Astrocyte (in vitro differentiated cells and primary cell): ENCODE measurements around the gene LYST.

Experiments
- EZH2 ChIP-seq: IDR thresholded peaks from 2 replicates; pipeline ENCODE4 v1.6.1; 2012; ENCODE audit warnings: mild to moderate bottlenecking, low read length, inconsistent platforms; ENCODE audit not compliant: insufficient read depth
- TF ChIP-seq, protein P1 (sequence below): IDR thresholded peaks from 2 replicates; pipeline ENCODE4 v1.5.1; 2011; ENCODE audit warnings: low read depth, mild to moderate bottlenecking, inconsistent platforms, low read length, moderate library complexity; ENCODE audit not compliant: insufficient read depth

DNA sequence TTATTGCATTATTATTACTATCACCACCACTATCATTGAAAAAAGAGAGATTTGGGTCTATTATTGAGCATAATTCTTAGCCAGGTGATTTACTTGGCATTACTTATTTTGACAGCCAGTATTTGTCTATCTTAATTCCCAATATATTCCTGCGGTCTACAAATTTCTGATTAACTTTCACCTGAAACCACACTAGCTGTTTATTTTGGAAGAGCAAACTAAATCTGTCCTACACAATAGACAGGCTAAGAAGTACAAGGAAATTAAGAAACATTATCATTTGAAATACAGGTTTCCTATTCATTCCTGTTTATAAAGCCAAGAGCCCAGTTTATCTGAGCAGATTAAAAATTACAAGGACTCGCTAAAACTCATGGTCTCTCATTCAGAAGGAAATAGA lies 6.9 kb upstream of the LYST start:
- TF ChIP-seq, protein P1, sequence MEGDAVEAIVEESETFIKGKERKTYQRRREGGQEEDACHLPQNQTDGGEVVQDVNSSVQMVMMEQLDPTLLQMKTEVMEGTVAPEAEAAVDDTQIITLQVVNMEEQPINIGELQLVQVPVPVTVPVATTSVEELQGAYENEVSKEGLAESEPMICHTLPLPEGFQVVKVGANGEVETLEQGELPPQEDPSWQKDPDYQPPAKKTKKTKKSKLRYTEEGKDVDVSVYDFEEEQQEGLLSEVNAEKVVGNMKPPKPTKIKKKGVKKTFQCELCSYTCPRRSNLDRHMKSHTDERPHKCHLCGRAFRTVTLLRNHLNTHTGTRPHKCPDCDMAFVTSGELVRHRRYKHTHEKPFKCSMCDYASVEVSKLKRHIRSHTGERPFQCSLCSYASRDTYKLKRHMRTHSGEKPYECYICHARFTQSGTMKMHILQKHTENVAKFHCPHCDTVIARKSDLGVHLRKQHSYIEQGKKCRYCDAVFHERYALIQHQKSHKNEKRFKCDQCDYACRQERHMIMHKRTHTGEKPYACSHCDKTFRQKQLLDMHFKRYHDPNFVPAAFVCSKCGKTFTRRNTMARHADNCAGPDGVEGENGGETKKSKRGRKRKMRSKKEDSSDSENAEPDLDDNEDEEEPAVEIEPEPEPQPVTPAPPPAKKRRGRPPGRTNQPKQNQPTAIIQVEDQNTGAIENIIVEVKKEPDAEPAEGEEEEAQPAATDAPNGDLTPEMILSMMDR, result no peak
- TF ChIP-seq EZH2, result no peak
